Stimulated activated CD4-positive, alpha-beta T cell treated with anti-CD3 and anti-CD28 coated beads, TNF-alpha, amount 100 ng/mL, for 24 hours (primary cell): ENCODE results near the gene LNX2.

Source experiments
- DNase-seq, 3 experiments: peaks; one replicate each; pipeline ENCODE4 v3.0.0-alpha.2; 2020; ENCODE audit warnings: low read depth in 3 of 3

Gene LNX2

GRCh38 chr13:27504868-27505194 is 115.5 kb downstream of the LNX2 start:
- DNase-seq, result no peak

GRCh38 chr13:27504128-27504867 is 116.0 kb downstream of the LNX2 start:
- no peak for DNase-seq

GRCh38 chr13:27500806-27501534 is 119.4 kb downstream of the LNX2 start:
- DNase-seq, result no peak

GRCh38 chr13:27497563-27498230 is 122.6 kb downstream of the LNX2 start:
- DNase-seq, result no peak

GRCh38 chr13:27496536-27497273 is 123.6 kb downstream of the LNX2 start:
- DNase-seq, result no peak

- no peak for DNase-seq
Measured at GRCh38 chr13:27496006-27496405, 124.3 kb downstream of the LNX2 start.
